GM19099 (cell line): ENCODE data around the gene ZNF211.

ENCODE experiments used
- POLR2A ChIP-seq: IDR thresholded peaks from 3 replicates; pipeline ENCODE4 v1.6.1; 2011; ENCODE audit warnings: low read depth; ENCODE audit not compliant: insufficient read length; ENCODE audit errors: extremely low read depth

ZNF211 gene

DNA sequence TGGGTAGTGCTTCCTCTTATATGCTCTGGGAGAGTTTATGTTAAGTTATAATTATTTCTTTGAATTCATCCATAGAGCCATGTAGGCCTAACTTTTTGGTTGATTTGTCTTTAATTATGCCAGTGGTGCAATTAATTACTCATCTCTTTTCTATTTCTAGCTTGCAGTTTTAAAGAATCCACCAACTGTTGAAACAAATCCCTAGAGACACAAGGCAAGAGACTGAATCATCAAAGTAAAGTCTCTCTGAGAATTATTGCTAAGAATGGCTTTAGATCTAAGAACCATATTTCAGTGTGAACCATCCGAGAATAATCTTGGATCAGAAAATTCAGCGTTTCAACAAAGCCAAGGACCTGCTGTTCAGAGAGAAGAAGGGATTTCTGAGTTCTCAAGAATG lies 42.9 kb downstream of the ZNF211 start:
- TF ChIP-seq POLR2A, result no peak

DNA sequence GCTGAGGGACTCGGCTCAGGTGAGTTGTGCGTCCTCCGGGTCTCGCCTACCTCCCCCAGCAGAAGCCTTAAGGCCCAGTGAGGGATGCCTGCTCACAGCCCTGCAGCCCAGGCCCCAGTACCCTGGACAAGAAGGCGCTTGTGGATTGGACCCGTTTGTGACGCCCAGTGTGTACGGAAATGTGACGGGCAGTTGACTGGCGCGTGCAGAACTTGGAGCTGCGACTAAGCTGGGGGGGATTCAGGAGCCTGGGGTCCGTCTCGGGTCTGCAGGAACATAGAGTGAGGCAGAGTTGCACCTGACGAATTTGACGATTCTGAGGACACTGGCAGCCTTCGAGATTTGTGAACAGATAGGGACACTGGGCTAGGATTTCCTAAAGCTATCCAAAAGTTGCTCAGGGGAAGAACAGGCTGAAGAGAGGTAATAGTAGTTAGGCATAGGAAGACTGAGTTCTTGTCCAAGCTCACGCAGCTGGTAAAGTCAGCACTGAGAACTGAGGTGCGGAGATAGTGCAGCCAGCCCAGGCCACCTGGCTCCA lies 49.3 kb downstream of the ZNF211 start:
- TF ChIP-seq POLR2A, result no peak

DNA sequence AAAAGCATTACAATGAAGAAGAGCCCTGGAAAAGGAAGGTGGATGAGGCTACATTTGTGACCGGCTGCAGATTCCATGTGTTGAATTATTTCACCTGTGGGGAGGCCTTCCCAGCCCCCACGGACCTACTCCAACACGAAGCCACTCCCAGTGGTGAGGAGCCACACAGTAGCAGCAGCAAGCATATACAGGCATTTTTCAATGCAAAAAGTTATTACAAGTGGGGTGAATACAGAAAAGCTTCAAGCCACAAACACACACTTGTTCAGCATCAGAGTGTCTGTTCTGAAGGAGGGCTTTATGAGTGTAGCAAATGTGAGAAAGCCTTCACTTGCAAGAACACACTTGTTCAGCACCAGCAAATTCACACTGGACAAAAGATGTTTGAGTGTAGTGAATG lies 53.8 kb downstream of the ZNF211 start:
- TF ChIP-seq POLR2A, result no peak

DNA sequence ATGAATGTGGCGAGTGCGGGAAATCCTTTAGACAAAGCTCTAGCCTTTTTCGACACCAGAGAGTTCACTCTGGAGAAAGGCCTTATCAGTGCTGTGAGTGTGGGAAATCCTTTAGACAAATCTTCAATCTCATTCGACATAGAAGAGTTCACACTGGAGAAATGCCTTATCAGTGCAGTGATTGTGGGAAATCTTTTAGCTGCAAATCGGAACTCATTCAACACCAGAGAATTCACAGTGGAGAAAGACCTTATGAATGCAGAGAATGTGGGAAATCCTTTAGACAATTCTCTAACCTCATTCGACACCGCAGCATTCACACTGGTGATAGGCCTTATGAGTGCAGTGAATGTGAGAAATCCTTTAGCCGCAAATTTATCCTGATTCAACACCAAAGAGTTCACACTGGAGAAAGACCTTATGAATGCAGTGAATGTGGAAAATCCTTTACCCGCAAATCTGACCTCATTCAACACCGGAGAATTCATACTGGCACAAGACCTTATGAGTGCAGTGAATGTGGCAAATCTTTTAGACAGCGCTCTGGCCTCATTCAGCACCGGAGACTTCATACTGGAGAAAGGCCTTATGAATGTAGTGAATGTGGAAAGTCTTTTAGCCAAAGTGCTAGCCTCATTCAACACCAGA lies 54.5 kb downstream of the ZNF211 start:
- no peak for TF ChIP-seq POLR2A

DNA sequence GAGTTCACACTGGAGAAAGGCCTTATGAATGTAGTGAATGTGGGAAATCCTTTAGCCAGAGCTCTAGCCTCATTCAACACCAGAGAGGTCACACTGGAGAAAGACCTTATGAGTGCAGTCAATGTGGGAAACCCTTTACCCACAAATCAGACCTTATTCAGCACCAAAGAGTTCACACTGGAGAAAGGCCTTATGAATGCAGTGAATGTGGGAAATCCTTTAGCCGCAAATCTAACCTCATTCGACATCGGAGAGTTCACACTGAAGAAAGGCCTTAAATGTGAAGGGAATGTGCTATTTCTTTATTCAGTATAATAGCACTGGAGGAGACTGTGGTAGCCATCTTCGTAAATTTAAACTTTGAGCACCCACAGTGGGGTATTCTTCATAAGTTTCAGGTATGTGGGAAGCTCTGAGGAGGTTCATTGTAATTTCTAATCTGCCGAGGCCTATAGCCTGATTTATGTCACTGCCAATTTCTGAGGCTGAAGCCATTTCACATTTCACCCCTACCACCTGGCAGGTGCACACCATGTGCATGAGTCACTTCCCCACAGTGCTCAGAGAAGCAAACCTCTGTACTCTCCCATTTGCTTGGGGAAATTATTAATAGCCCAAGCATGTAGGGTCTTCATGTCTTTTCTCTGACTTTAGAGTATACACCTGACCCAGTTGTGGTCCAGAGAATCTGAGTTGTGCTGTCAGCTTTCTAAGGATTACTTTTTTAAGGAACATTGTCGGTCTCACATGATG lies 55.2 kb downstream of the ZNF211 start:
- TF ChIP-seq POLR2A, result no peak

DNA sequence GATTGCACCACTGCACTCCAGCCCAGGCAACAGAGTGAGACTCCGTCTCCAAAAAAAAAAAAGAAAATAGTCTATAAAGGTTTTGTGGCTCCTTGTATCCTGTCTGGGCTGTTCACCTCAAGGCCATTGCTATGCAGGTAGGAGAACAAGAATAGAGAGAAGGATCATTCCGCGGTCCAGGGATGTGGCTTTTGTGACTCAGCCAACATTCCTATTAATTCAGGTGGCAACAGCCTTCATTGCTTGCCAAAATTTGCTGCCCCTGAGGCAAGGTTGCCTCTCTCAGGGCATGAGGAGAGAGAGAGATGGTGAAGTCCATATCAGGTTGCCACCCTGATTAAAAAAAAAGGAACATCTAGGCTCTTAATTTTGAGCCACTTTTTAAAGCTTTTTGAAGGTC lies 56.8 kb downstream of the ZNF211 start:
- TF ChIP-seq POLR2A, result no peak
